ENCODE measurements around the gene ZYG11B. TPM values are rescaled to one million over a fixed set of nuclear protein-coding genes. Genes with fewer than 3 reads are reported as not detected.

The ZYG11B gene
- polyA plus RNA-seq, 1 donor from 2014 or later: 48.7 TPM

GRCh38 chr1:52679048-52679447 lies 47.2 kb upstream of the ZYG11B start:
- H3F3A ChIP-seq (ENCODE audit: insufficient read depth, low read length, poor library complexity, severe bottlenecking): no peaks in the 10 kb centered on the region
- H3K4me2 ChIP-seq (ENCODE audit: low read length): no peak overlapping the region
- H2AFZ ChIP-seq (ENCODE audit: low read depth, low read length): no peak overlapping the region
- no peak overlapping the region for H3K4me3 ChIP-seq (ENCODE audit: low read length)
- no peaks in the 10 kb centered on the region for H3K27me3 ChIP-seq (ENCODE audit: insufficient read depth, low read depth, low read length)
- no peaks in the 10 kb centered on the region for H3K79me2 ChIP-seq (replicated peaks; ENCODE audit: insufficient read depth, low read length)
- H3K36me3 ChIP-seq (ENCODE audit: insufficient read depth, low read length): no peaks in the 10 kb centered on the region
- no peaks in the 10 kb centered on the region for H3K9me2 ChIP-seq (ENCODE audit: insufficient read depth, low read length)
- H3K9ac ChIP-seq (ENCODE audit: low read length): no peak overlapping the region
- no peaks in the 10 kb centered on the region for H3K9me3 ChIP-seq (ENCODE audit: low read length)
- no peak overlapping the region for H3K27ac ChIP-seq (ENCODE audit: low read length)
- TF ChIP-seq TAF1 (IDR thresholded peaks at IDR 0.05; ENCODE audit: low read depth): no peak
- TF ChIP-seq RAD21 (conservative IDR thresholded peaks at IDR 0.05): no peak
- no peak for TF ChIP-seq MXI1 (conservative IDR thresholded peaks at IDR 0.05; ENCODE audit: poor library complexity, severe bottlenecking)
- H4K20me1 ChIP-seq (ENCODE audit: insufficient read depth): no peaks in the 10 kb centered on the region

GRCh38 chr1:52679498-52679897 lies 46.8 kb upstream of the ZYG11B start:
- H3K9ac ChIP-seq (ENCODE audit: low read length): no peak overlapping the region
- H3F3A ChIP-seq (ENCODE audit: insufficient read depth, low read length, poor library complexity, severe bottlenecking): no peaks in the 10 kb centered on the region
- H2AFZ ChIP-seq (ENCODE audit: low read depth, low read length): no peak overlapping the region
- H3K9me3 ChIP-seq (ENCODE audit: low read length): no peaks in the 10 kb centered on the region
- H3K4me2 ChIP-seq (ENCODE audit: low read length): no peak overlapping the region
- no peaks in the 10 kb centered on the region for H3K79me2 ChIP-seq (replicated peaks; ENCODE audit: insufficient read depth, low read length)
- no peaks in the 10 kb centered on the region for H3K27me3 ChIP-seq (ENCODE audit: insufficient read depth, low read depth, low read length)
- TF ChIP-seq POLR2AphosphoS5 (IDR thresholded peaks at IDR 0.05) (no peak), EZH2 (IDR thresholded peaks at IDR 0.05; ENCODE audit: borderline replicate concordance, insufficient read depth, low read length, poor library complexity, severe bottlenecking) (no peak), EP300 (conservative IDR thresholded peaks at IDR 0.05; ENCODE audit: poor library complexity, severe bottlenecking) (no peak), REST (IDR thresholded peaks at IDR 0.05; ENCODE audit: borderline replicate concordance) (no peak), SMC3 (conservative IDR thresholded peaks at IDR 0.05; ENCODE audit: poor library complexity) (no peak), CTCF (IDR thresholded peaks at IDR 0.05; ENCODE audit: poor library complexity, severe bottlenecking) (no peak)
- no peak overlapping the region for H3K27ac ChIP-seq (ENCODE audit: low read length)
- no peak overlapping the region for H3K4me3 ChIP-seq (ENCODE audit: low read length)
- no peaks in the 10 kb centered on the region for H4K20me1 ChIP-seq (ENCODE audit: insufficient read depth)
- no peaks in the 10 kb centered on the region for H3K36me3 ChIP-seq (ENCODE audit: insufficient read depth, low read length)
- no peaks in the 10 kb centered on the region for H3K9me2 ChIP-seq (ENCODE audit: insufficient read depth, low read length)

GRCh38 chr1:52680353-52680752 lies 45.9 kb upstream of the ZYG11B start:
- no peaks in the 10 kb centered on the region for H4K20me1 ChIP-seq (ENCODE audit: insufficient read depth)
- no peak overlapping the region for H3K4me3 ChIP-seq (ENCODE audit: low read length)
- no peak overlapping the region for H3K4me2 ChIP-seq (ENCODE audit: low read length)
- no peak overlapping the region for H3K27ac ChIP-seq (ENCODE audit: low read length)
- no peaks in the 10 kb centered on the region for H3K79me2 ChIP-seq (replicated peaks; ENCODE audit: insufficient read depth, low read length)
- H3K9me2 ChIP-seq (ENCODE audit: insufficient read depth, low read length): no peaks in the 10 kb centered on the region
- H3K27me3 ChIP-seq (ENCODE audit: insufficient read depth, low read depth, low read length): no peaks in the 10 kb centered on the region
- no peaks in the 10 kb centered on the region for H3K9me3 ChIP-seq (ENCODE audit: low read length)
- H3K36me3 ChIP-seq (ENCODE audit: insufficient read depth, low read length): no peaks in the 10 kb centered on the region
- TF ChIP-seq TAF1 (IDR thresholded peaks at IDR 0.05; ENCODE audit: low read depth): no peak
- no peak for TF ChIP-seq EP300 (conservative IDR thresholded peaks at IDR 0.05; ENCODE audit: poor library complexity, severe bottlenecking)
- TF ChIP-seq EZH2 (IDR thresholded peaks at IDR 0.05; ENCODE audit: borderline replicate concordance, insufficient read depth, low read length, poor library complexity, severe bottlenecking): no peak
- no peak for TF ChIP-seq REST (IDR thresholded peaks at IDR 0.05; ENCODE audit: borderline replicate concordance)
- no peak for TF ChIP-seq MXI1 (conservative IDR thresholded peaks at IDR 0.05; ENCODE audit: poor library complexity, severe bottlenecking)
- no peak for TF ChIP-seq RAD21 (conservative IDR thresholded peaks at IDR 0.05)
- TF ChIP-seq SMC3 (conservative IDR thresholded peaks at IDR 0.05; ENCODE audit: poor library complexity): no peak
- TF ChIP-seq CTCF (IDR thresholded peaks at IDR 0.05; ENCODE audit: poor library complexity, severe bottlenecking): no peak
- TF ChIP-seq POLR2AphosphoS5 (IDR thresholded peaks at IDR 0.05): no peak
- no peak overlapping the region for H2AFZ ChIP-seq (ENCODE audit: low read depth, low read length)
- H3F3A ChIP-seq (ENCODE audit: insufficient read depth, low read length, poor library complexity, severe bottlenecking): no peaks in the 10 kb centered on the region
- no peak overlapping the region for H3K9ac ChIP-seq (ENCODE audit: low read length)

Data from neural cell (in vitro differentiated cells).